ENCODE measurements around the gene RCBTB2.

The RCBTB2 gene

GRCh38 chr13:48446464-48446863 is 86.4 kb downstream of the RCBTB2 start:
- no peak overlapping the region for H3K27ac ChIP-seq
- TF ChIP-seq ZFX (IDR thresholded peaks at IDR 0.05), result no peak
- TF ChIP-seq, protein P1, sequence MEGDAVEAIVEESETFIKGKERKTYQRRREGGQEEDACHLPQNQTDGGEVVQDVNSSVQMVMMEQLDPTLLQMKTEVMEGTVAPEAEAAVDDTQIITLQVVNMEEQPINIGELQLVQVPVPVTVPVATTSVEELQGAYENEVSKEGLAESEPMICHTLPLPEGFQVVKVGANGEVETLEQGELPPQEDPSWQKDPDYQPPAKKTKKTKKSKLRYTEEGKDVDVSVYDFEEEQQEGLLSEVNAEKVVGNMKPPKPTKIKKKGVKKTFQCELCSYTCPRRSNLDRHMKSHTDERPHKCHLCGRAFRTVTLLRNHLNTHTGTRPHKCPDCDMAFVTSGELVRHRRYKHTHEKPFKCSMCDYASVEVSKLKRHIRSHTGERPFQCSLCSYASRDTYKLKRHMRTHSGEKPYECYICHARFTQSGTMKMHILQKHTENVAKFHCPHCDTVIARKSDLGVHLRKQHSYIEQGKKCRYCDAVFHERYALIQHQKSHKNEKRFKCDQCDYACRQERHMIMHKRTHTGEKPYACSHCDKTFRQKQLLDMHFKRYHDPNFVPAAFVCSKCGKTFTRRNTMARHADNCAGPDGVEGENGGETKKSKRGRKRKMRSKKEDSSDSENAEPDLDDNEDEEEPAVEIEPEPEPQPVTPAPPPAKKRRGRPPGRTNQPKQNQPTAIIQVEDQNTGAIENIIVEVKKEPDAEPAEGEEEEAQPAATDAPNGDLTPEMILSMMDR (conservative IDR thresholded peaks at IDR 0.05), result no peak

GRCh38 chr13:48443442-48444208 is 89.3 kb downstream of the RCBTB2 start:
- TF ChIP-seq ZFX (IDR thresholded peaks at IDR 0.05), result no peak
- no peak overlapping the region for H3K27ac ChIP-seq
